IPS-NIHi7 (cell line): ENCODE results near the gene GMPR.

Source experiments
- DNase-seq: peaks from one replicate; pipeline ENCODE4 v3.0.0; 2012; ENCODE audit warnings: mixed read lengths; ENCODE audit errors: extremely low spot score

The GMPR gene

DNA sequence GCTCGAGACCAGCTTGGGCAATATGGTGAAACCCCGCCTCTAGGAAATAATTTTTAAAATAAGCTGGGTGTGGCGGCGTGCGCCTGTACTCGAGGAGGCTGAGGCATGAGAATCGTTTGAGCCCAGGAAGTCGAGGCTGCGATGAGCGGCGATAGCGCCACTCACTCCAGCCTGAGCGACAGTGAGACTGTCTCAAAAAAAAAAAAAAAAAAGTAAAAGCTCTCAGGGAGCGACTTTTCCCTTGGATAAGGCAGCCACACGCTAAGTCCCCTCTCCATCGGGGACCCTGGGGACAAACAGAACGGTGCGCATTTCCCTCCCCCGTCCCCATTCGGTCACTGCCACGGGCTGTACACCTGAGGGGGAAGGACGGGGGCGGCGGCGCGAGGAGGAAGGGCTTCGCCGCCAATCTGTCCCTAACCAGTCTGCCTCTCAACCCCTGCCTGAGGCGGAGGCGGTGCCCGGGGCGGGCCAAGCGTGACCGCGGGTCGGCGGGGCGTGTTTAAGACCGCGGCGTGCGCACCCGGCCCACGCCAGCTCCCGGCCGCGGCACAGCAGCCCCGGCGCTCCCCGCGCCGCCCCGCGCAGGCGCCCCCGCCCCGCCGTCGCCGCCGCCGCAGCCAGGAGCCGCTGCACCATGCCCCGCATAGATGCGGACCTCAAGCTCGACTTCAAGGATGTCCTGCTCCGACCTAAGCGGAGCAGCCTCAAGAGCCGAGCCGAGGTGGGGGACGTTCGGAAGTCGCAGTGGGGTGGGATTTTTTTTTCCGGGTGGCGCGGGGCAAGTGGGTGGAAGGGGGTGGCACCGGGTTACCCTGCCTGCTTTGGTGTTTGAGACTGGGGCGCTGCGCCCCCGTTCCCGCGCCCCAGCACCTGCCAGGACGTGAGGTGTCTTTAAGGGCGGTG is at the start of gene GMPR:
GMPR (plus strand) TSS at position 531 of the 906 bp plus-strand sequence; CDS start at position 638, 107 bp downstream.
- peak; percentile 45 for DNase-seq

DNA sequence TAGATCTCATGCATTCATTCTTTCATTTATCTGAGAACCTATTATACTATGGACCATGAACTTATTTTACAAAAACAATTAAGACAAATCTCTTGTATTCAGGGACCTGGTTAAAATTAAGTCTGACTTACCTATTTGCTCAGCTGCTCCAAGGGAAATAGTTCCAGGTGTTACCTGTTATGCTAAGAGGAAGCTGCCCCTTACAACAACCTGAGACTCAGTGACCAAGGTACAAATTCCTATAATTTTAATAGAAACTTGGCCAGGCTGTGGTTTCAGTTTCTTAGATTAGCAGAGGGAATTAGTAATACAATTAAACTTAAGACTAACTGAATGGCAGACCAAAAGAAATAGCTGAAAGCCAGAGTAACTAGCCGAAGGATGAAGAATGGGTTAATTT is 48.2 kb upstream of the GMPR start:
- no peak for DNase-seq

DNA sequence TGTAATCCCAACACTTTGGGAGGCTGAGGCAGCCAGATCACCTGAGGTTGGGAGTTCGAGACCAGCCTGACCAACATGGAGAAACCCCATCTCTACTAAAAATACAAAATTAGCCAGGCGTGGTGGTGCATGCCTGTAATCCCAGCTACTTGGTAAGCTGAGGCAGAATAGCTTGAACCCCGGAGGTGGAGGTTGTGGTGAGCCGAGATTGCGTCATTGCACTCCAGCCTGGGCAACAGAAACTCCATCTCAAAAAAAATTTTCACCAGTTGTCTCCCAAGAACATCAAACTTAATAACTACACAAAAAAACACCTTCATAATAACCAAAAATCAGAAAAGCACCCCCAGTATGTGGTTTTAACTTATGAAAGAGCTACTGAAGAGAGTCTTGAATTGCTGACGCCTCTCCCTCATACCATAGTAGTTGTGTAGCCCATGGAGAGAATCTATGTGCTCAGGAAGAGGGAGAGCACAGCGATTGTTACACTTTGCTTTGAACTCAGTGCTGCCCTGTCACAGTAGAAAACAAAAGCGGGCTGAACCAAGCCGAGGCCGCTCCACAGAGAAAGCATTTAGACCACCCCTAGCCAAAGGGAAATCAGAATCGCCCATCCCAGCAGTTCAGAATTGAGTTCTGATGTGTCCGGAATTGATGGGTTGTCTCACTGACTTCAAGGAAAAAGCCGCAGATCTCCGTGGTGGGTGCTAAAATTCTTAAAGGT is 42.0 kb upstream of the GMPR start:
- DNase-seq = no peak

DNA sequence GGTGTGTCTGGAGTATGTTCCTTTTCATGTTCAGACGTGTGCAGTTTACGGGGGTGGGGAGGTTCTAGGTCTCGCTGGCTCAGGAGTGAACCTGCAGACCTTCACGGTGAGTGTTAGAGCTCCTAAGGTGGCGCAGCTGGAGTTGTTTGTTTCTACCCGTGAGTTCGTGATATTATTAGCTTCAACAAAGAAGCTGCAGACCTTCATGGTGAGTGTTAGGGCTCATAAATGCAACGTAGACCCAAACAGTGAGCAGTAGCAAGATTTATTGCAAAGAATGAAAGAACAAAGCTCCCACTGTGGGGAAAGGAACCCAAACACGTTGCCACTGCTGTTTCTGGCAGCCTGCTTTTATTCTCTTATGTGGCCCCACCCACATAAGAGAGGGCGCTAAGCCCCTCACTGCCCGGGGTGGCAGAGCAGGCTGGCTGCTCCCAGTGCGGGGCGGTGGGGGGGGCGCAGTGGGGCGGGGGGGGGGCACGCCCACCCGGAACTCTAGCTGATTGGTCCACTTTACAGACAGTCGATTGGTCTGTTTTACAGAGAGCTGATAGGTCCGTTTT is 41.3 kb upstream of the GMPR start:
- no peak for DNase-seq

DNA sequence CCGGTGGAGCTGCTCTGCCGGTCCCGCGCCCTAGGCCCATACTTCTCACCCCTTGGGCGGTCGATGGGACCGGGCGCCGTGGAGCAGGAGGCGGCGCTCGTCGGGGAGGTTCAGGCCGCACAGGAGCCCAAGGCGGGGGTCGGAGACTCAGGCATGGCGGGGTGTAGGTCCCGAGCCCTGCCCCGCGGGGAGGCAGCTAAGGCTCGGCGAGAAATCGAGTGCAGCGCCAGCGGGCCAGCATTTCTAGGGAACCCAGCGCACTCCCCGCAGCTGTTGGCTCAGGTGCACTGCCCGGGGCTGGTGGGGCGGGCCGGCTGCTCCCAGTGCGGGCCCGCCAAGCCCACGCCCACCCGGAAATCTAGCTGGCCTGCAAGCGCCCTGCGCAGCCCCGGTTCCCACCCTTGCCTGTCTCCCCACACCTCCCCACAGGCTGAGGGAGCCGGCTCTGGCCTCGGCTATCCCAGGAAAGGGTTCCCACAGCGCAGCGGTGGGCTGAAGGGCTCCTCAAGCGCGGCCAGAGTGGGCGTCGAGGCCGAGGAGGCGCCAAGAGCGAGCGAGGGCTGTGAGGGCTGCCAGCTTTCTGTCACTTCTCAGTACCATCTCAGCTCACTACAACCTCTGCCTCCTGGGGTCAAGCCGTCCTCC is 40.2 kb upstream of the GMPR start:
- DNase-seq = no peak

DNA sequence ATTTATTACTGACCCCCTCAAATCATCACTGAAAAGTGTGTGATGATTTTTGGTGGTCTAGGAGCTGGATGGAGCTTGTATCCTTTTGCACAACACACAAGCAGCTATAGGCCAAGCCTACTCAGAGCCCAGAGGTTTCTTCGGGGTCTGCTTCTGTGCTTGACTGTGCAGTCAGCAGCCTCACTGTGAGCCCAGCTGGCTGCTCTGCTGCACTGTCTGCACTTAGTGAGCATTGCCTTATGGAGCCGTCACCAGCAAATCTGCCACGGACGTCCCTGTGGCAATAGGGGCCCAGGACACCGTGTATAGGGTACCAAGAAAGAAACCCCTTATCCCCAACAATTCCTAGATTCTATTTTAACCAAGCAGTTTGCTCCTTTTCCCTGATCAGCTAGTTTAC is 38.6 kb upstream of the GMPR start:
- no peak for DNase-seq

DNA sequence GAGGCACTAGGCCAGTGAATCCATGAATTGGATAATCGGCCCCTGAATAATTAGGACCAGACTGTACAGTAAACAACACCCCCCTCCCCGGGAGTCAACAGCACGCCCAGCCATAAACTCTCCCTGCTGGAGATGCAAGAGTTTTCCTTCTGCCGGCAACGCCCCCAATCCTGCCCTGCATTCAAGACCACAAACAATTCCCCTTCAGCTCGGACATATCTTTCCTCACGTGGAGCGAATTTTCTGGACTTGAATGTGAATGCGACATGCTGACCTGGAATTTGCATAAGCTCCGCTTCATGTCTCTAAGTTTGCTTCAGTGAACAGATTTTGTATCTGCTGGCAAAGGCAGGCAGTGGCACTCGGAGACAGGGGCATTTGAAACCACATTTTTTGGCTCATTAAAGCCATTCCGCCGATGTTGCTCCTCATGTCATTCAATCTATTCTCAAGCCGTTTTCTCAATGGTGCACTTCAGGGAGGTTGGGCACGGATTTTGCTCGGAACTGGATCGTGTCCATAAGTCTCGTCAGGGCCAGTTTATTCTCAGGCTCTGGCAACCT is 38.0 kb upstream of the GMPR start:
- DNase-seq = no peak

DNA sequence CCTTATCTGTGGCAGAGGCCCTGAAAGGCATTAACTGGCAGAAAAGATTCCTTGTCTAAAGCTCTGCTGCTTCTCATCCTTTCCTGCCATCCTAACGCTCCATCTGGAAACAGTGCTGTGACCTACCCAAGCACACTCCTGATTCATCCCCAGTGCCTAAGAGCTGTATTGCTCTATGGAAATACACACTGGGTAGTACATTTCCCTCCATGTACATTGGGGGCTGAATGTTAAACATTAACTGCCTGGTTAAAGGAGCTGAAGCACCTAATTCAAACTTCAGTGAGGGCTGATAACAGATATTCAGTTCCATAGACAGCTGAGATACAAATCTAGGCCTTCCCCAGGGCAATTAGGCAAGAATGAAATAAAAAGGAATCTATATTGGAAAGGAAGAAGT is 36.7 kb upstream of the GMPR start:
- DNase-seq = no peak

DNA sequence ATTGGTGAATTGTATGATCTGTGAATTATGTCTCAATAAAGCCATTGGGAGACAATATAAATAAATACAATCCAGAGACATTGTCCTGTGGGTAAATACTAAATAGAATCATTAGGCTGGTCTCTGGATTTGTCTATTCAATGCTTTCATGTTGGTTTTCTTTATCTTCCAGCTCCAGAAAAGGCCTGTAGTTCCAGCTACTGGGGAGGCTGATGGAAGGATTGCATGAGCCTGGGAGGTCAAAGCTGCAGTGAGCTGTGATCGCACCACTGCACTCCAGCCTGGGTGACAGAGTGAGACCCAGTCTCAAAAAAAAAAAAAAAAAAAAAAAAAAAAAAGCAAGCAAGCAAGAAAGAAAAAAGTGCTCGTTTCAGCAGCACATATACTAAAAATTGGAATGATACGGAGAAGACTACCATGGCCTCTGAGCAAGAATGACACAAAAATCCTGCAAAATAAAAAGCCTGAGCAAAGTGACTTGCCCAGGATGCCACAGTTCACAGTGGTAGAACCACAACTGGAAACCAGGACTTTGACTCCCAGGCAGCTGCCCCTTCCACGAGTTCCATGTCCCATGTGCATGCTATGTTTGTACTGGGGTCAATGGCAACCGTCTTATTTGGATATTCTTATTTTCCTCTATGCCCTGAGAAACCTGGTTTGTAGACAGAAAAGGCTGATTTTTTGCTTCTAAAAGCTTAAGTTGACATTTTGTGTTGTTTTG is 33.6 kb upstream of the GMPR start:
- no peak for DNase-seq

DNA sequence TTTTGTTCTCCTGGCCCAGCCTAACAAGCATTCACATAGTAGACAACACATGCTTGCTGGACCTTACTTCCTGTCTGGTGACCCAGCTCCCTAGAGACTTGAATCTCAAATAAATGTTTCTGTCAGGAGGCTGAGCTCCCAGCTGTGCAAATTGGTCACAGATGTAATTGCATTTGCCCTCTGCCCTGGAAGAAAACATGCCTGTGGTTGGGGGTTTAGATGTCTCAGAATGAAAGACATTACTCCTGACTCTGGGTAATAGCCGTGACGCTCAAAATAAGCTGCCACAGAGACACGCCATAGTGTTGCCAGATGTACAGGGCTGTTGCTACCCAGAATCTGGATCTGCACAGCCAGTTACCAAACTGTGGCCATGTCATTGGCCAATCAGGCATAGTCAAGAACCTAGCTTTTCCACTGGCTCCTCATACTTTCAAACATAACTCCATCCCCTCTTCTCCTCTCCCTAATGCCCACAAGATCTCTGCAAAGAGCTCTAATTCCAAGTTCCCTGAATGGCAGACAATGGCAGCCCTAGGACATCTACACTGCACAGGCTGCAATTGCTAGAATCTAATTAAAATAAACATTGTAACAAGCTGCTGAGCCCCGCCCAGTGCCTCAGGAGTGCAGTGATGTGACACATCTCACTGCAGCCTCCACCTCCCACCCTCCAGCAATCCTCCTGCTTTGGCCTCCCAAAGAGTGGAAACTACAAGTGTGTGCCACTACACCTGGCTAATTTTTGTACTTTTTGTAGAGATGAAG is 32.8 kb upstream of the GMPR start:
- no peak for DNase-seq

DNA sequence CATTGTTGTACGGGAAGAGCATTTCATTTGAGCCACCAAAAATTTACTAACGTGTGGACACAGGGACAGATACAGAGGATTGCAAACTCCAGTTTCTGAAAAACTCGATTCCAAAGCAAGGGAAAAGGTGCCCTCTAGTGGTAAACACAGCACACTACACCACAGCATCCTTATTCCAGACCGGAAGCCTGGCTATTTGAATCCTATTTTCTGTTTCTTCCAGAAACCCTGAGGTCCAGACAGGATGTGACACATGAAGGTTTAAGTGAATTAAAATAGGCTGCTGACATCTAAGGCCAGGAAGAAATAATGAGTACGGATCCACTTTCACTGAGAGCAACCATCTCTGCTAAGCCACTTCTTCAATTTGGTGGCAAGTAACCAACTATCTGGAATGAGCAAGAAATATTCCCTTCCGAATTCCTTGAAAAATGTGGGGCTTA is 31.8 kb upstream of the GMPR start:
- DNase-seq = peak; percentile 80

DNA sequence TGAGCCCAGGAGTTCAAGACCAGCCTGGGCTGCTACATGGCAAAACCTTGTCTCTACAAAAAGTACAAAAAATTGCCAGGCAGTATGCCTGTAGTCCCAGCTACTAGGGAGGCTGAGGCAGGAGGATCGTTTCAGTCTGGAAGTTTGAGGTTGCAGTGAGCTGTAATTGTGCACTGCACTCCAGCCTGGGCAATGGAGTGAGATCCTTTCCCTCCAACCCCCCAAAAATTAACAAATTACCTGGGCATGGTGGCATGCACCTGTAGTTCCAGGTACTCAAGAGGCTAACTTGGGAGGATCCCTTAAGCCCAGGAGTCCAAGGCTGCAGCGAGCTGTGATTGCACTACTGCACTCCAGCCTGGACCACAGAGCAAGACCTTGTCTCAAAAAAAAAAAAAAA is 29.4 kb upstream of the GMPR start:
- DNase-seq = no peak

DNA sequence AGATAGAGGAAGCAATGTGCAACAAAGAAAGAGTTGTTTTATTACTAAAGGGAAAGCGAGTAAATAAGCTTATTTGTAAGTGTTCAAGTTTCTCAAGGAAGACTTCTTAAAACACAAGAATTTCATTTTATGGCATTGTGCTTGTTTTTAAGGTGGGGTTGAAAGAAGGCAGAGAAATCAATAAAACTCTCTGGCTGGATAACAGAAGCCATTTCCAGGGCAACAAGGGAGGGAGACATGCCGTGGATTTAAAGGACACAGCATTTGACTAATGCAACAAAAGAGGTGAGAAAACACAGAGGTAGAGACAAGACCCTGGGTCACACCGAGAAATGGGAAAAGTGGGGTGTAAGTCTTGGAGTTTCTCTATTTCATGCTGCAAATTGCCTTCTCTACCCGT is 28.8 kb upstream of the GMPR start:
- no peak for DNase-seq

DNA sequence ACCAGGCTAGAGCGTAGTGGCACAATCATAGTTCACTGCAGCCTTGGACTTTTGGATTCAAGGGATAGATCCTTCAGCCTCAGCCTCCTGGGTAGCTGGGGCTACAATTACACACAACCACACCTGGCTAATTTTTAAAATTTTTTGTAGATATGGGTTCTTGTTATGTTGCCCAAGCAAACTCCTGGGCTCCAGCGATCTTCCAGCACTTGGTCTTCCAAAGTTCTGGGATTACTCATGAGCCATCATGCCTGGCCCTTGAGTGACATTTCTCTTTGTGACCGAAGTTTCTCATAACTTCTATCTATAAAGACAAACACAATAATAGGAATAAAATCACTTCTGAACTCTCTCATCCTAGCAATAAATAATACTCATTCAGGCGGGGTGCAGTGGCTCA is 26.1 kb upstream of the GMPR start:
- DNase-seq = no peak

DNA sequence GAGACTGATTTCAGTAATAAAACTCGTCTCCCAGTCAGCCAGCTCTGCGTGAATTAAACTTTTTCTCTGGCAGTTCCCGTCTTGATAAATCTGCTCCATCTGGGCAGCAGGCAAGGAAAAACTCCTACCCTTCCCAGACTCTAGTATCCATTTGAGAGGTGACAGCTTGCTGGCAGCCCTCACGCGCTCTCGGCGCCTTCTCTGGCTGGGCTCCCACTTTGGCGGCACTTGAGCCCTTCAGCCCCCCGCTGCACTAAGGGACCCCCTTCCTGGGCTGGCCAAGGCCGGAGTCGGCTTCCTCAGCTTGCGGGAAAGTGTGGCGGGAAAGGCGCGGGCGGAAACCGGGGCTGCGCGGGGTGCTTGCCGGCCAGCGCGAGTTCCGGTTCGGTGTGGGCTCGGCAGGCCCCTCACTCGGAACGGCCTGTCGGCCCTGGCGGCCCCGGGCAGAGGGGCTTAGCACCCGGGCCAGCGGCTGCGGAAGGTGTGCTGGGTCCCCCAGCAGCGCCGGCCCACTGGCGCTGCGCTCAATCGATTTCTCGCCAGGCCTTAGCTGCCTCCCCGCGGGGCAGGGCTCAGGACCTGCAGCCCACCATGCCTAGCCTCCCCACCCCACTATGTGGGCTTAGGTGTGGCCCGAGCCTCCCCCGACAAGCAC is 21.8 kb upstream of the GMPR start:
- no peak for DNase-seq

DNA sequence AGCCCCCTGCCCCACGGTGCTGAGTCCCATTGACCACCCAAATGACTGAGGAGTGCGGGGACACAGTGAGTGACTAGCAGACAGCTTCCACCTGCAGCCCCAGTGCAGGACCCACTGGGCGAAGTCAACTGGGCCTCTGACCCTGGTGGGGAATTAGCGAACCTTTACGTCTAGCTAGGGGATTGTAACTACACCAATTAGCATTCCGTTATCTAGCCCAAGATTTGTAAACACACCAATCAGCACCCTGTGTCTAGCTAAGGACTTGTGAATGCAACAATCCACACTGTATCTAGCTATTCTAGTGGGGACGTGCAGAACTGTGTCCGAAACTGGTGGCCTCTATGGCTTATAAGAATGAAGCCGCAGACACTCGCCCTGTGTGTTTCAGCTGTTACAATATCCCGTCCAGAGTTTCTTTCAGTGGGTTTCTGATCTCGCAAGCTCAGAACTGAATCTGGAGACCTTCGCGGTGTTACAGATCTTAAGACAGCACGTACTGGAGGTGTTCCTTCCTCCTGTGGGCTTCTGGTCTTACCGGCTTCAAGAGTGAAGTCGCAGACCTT is 21.1 kb upstream of the GMPR start:
- no peak for DNase-seq

DNA sequence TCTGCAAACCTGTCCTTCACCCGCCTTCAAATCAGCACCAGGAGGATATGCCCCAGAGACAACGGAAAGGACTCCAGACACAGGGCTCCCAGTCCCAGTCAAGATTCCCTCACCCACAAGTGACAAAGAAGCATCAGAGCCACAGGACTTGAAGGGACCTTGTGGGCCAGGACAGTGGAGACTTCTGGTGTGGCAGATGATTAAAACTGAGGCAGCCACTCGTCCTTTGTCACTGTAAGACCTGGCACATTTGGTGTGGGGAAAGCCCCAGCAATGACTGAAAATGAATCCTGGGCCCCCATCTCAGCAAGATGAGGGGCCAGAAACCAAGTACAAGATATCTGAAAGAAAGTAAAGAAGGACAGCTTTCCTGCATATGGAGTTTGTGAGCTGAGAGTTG is 15.6 kb upstream of the GMPR start:
- DNase-seq = no peak

DNA sequence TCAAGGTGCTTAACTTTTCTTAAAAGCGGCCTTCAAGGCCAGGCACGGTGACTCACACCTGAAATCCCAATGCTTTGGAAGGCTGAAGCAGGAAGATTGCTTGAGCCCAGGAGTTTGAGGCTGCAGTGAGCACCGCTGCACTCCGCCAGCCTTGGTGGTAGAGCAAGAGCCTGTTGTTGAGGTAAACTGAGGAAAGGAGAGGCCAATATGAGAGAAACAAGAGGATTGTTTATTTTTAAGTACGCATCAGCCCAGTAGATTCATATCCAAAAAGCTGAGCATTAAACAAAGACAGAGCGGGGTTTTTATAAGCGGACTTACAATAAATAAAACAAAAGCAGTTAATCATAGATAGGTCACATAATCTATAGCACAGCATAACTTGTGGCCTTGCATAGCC is 15.0 kb upstream of the GMPR start:
- DNase-seq = no peak

DNA sequence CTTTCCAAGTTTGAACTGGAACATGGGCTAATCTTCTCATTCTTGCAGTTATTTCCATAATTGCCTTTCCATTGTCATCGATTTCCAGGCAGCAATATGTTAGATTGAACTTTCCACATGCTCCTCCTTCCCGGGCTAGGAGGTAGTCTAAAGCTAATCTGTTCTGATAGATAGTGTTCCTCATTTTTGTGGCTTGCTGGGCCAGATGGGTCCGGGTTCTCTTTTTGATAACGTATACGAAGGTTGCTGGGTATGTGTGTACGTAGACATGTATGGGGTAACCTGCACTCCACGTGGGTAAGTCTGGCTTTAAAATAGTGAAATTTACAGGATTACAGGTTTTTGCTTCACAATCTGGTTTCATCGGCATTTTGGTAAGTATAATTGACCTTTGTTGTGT is 14.0 kb upstream of the GMPR start:
- no peak for DNase-seq
